ENCODE data around the gene LDHB.

The LDHB gene

DNA sequence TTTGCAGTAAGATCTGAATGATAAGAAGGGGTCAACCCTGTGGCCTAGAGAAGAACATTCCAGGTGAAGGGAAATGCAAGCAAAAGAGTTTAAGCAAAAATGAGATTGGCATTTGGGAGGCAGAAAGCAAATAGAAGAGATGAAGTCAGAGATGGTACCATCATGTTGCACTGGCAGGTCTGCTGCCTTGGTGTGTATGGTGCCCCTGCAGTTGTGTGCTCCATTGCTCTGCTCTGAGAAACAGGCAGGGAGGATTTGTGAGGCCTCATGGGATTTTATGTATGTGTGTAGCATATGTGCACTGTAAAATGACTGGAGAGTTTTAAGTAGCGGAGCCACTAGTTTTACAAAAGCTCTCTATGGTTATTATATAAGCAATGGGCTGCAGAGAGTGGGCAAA, 6.6 kb downstream of the LDHB start:
- TF ChIP-seq, protein P1, sequence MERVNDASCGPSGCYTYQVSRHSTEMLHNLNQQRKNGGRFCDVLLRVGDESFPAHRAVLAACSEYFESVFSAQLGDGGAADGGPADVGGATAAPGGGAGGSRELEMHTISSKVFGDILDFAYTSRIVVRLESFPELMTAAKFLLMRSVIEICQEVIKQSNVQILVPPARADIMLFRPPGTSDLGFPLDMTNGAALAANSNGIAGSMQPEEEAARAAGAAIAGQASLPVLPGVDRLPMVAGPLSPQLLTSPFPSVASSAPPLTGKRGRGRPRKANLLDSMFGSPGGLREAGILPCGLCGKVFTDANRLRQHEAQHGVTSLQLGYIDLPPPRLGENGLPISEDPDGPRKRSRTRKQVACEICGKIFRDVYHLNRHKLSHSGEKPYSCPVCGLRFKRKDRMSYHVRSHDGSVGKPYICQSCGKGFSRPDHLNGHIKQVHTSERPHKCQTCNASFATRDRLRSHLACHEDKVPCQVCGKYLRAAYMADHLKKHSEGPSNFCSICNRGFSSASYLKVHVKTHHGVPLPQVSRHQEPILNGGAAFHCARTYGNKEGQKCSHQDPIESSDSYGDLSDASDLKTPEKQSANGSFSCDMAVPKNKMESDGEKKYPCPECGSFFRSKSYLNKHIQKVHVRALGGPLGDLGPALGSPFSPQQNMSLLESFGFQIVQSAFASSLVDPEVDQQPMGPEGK (CRISPR knock-in tag; IDR thresholded peaks at IDR 0.05; ENCODE audit: borderline replicate concordance), result no peak
- TF ChIP-seq GLIS3 (CRISPR knock-in tag; IDR thresholded peaks at IDR 0.05) (no peak), ZNF565 (CRISPR knock-in tag; conservative IDR thresholded peaks at IDR 0.05; ENCODE audit: low read depth) (no peak), TOX (CRISPR knock-in tag; IDR thresholded peaks at IDR 0.05; ENCODE audit: borderline replicate concordance) (no peak), CSRNP3 (CRISPR knock-in tag; IDR thresholded peaks at IDR 0.05) (no peak), ARNTL (CRISPR knock-in tag; IDR thresholded peaks at IDR 0.05; ENCODE audit: borderline replicate concordance, low read depth) (no peak), ZFP3 (CRISPR knock-in tag; IDR thresholded peaks at IDR 0.05) (no peak), ZFP30 (CRISPR knock-in tag; IDR thresholded peaks at IDR 0.05) (no peak), ZNF8 (CRISPR knock-in tag; IDR thresholded peaks at IDR 0.05) (no peak), OSR1 (CRISPR knock-in tag; IDR thresholded peaks at IDR 0.05) (no peak), CSDC2 (CRISPR knock-in tag; IDR thresholded peaks at IDR 0.05) (no peak), BACH2 (CRISPR knock-in tag; IDR thresholded peaks at IDR 0.05; ENCODE audit: borderline replicate concordance) (no peak), SNAI2 (CRISPR knock-in tag; IDR thresholded peaks at IDR 0.05) (no peak), TSHZ2 (CRISPR knock-in tag; IDR thresholded peaks at IDR 0.05) (no peak), ZNF70 (CRISPR knock-in tag; IDR thresholded peaks at IDR 0.05) (no peak), ESRRG (CRISPR knock-in tag; IDR thresholded peaks at IDR 0.05) (no peak), RARB (CRISPR knock-in tag; IDR thresholded peaks at IDR 0.05) (no peak), PPARA (CRISPR knock-in tag; IDR thresholded peaks at IDR 0.05; ENCODE audit: borderline replicate concordance) (no peak), ISL1 (CRISPR knock-in tag; IDR thresholded peaks at IDR 0.05) (no peak)
- TF ChIP-seq, protein P2, sequence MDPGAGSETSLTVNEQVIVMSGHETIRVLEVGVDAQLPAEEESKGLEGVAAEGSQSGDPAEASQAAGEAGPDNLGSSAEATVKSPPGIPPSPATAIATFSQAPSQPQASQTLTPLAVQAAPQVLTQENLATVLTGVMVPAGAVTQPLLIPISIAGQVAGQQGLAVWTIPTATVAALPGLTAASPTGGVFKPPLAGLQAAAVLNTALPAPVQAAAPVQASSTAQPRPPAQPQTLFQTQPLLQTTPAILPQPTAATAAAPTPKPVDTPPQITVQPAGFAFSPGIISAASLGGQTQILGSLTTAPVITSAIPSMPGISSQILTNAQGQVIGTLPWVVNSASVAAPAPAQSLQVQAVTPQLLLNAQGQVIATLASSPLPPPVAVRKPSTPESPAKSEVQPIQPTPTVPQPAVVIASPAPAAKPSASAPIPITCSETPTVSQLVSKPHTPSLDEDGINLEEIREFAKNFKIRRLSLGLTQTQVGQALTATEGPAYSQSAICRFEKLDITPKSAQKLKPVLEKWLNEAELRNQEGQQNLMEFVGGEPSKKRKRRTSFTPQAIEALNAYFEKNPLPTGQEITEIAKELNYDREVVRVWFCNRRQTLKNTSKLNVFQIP (CRISPR knock-in tag; IDR thresholded peaks at IDR 0.05; ENCODE audit: borderline replicate concordance, low read depth), result no peak
- no peak for ATAC-seq

GRCh38 chr12:21649034-21649433, 8.6 kb downstream of the LDHB start:
- TF ChIP-seq BACH2 (CRISPR knock-in tag; IDR thresholded peaks at IDR 0.05; ENCODE audit: borderline replicate concordance), result no peak
- TF ChIP-seq ZNF70 (CRISPR knock-in tag; IDR thresholded peaks at IDR 0.05), result no peak
- no peak for TF ChIP-seq ZFP30 (CRISPR knock-in tag; IDR thresholded peaks at IDR 0.05)
- TF ChIP-seq TOX (CRISPR knock-in tag; IDR thresholded peaks at IDR 0.05; ENCODE audit: borderline replicate concordance), result no peak
- no peak for TF ChIP-seq PPARA (CRISPR knock-in tag; IDR thresholded peaks at IDR 0.05; ENCODE audit: borderline replicate concordance)
- TF ChIP-seq ARNTL (CRISPR knock-in tag; IDR thresholded peaks at IDR 0.05; ENCODE audit: borderline replicate concordance, low read depth), result no peak
- TF ChIP-seq OSR1 (CRISPR knock-in tag; IDR thresholded peaks at IDR 0.05), result no peak
- no peak for TF ChIP-seq TSHZ2 (CRISPR knock-in tag; IDR thresholded peaks at IDR 0.05)
- TF ChIP-seq, protein P1 (CRISPR knock-in tag; IDR thresholded peaks at IDR 0.05; ENCODE audit: borderline replicate concordance), result no peak
- no peak for TF ChIP-seq ZNF8 (CRISPR knock-in tag; IDR thresholded peaks at IDR 0.05)
- TF ChIP-seq ZFP3 (CRISPR knock-in tag; IDR thresholded peaks at IDR 0.05), result no peak
- no peak for TF ChIP-seq ZC3H10 (CRISPR knock-in tag; IDR thresholded peaks at IDR 0.05)
- TF ChIP-seq, protein P2 (CRISPR knock-in tag; IDR thresholded peaks at IDR 0.05; ENCODE audit: borderline replicate concordance, low read depth), result no peak
- no peak for TF ChIP-seq ISL1 (CRISPR knock-in tag; IDR thresholded peaks at IDR 0.05)
- no peak for TF ChIP-seq SNAI2 (CRISPR knock-in tag; IDR thresholded peaks at IDR 0.05)
- TF ChIP-seq RARB (CRISPR knock-in tag; IDR thresholded peaks at IDR 0.05), result no peak

More at GRCh38 chr12:21649034-21649433, 8.6 kb downstream of the LDHB start:
- ATAC-seq, result no peak
